Body of pancreas (tissue), 4 donors: ENCODE results near the gene AMD1.

Experiments used
- CTCF ChIP-seq, 7 experiments: fragments of 450-650 bp in 4 of 7; fragments of 200-600 bp in 3 of 7; sonication (generic) in 3 of 7; IDR thresholded peaks; one replicate each; pipeline ENCODE4 v1.5.1; 2016 to 2019; ENCODE audit warnings: antibody characterized with exemption in 7 of 7
- POLR2A ChIP-seq, 3 donors: fragments of 450-650 bp; IDR thresholded peaks; one replicate each; pipeline ENCODE4 v1.6.1; 2016; ENCODE audit warnings: antibody characterized with exemption in 3 of 3, mild to moderate bottlenecking in 2 of 3

GRCh38 chr6:110876806-110877564, 2.4 kb downstream of the AMD1 start:
- TF ChIP-seq CTCF (IDR thresholded peaks at IDR 0.05) (no peak), POLR2A (IDR thresholded peaks at IDR 0.05) (no peak)
